ENCODE data around the gene VCL.

- no peak for TF ChIP-seq EZH2 (IDR thresholded peaks at IDR 0.05; ENCODE audit: borderline replicate concordance, low read depth, low read length, poor library complexity, severe bottlenecking)
- no peak for TF ChIP-seq CTCF (conservative IDR thresholded peaks at IDR 0.05; ENCODE audit: low read depth, low read length)
Measured at GRCh38 chr10:74120911-74121310, 123.0 kb downstream of the VCL start.

Data from A673 (cell line).